Lower leg skin (tissue), 3 donors: ENCODE results near the gene YWHAQ.

Experiments used
- CTCF ChIP-seq, 3 donors: fragments of 450-650 bp; IDR thresholded peaks; one replicate each; pipeline ENCODE4 v1.5.1; 2016; ENCODE audit warnings: antibody characterized with exemption in 3 of 3, mild to moderate bottlenecking in 3 of 3, moderate library complexity in 2 of 3
- POLR2A ChIP-seq, 2 donors: fragments of 450-650 bp; IDR thresholded peaks; one replicate each; pipeline ENCODE4 v1.6.1; 2016 to 2017; ENCODE audit warnings: antibody characterized with exemption in 2 of 2, mild to moderate bottlenecking in 1 of 2, moderate library complexity in 1 of 2

- TF ChIP-seq CTCF (IDR thresholded peaks at IDR 0.05) (no peak), POLR2A (IDR thresholded peaks at IDR 0.05) (peak in 1 of 2 donors; percentile 48)
Measured at GRCh38 chr2:9555297-9556120, 75.3 kb downstream of the YWHAQ start, which contains the start of gene ADAM17.
